Suprapubic skin (tissue), 3 donors: ENCODE results near the gene SEZ6L.

ENCODE experiments used
- POLR2AphosphoS5 ChIP-seq, 3 donors: sonication (generic); formaldehyde crosslinking; IDR thresholded peaks; one replicate each; pipeline ENCODE4 v1.6.1; 2017; ENCODE audit warnings: antibody characterized with exemption in 3 of 3
- TF ChIP-seq, protein P1 (sequence below), 2 donors: fragments of 200-600 bp in 1 of 2; fragments of 450-650 bp in 1 of 2; sonication (generic) in 1 of 2; IDR thresholded peaks; one replicate each; pipeline ENCODE4 v1.5.1; 2016 to 2019; ENCODE audit warnings: antibody characterized with exemption in 2 of 2, mild to moderate bottlenecking in 1 of 2, moderate library complexity in 1 of 2

DNA sequence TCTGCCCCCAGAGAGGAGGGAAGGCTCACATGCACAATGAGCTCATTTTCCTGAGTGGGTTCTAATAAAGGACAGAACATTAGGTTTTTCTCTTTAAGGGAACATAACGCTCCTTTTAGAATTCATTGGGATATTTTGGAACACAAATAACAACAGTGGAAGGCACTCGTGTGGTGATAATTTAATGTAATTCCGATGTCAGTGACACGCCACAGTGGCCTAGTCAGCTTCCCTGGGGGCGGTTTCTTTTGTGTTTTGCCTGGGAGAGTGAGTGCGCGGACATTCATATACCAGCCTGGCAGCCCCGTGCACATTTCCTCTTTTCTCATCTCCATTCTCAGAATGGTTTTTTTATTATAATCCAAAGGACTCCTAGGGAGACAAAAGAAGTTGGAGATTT, 41.1 kb downstream of the SEZ6L start:
- TF ChIP-seq, protein P1, sequence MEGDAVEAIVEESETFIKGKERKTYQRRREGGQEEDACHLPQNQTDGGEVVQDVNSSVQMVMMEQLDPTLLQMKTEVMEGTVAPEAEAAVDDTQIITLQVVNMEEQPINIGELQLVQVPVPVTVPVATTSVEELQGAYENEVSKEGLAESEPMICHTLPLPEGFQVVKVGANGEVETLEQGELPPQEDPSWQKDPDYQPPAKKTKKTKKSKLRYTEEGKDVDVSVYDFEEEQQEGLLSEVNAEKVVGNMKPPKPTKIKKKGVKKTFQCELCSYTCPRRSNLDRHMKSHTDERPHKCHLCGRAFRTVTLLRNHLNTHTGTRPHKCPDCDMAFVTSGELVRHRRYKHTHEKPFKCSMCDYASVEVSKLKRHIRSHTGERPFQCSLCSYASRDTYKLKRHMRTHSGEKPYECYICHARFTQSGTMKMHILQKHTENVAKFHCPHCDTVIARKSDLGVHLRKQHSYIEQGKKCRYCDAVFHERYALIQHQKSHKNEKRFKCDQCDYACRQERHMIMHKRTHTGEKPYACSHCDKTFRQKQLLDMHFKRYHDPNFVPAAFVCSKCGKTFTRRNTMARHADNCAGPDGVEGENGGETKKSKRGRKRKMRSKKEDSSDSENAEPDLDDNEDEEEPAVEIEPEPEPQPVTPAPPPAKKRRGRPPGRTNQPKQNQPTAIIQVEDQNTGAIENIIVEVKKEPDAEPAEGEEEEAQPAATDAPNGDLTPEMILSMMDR (IDR thresholded peaks at IDR 0.05) = no peak
- TF ChIP-seq POLR2AphosphoS5 (IDR thresholded peaks at IDR 0.05) = no peak
